ENCODE results near the gene ZBTB44.
"Not testable (repeated sequence)": the region's sequence is repeated elsewhere in the genome, so short reads cannot be mapped to it uniquely, and the experiment has no call there.

ZBTB44 gene

GRCh38 chr11:130198292-130198691 lies 116.4 kb downstream of the ZBTB44 start:
- no peak for TF ChIP-seq CTCF (IDR thresholded peaks at IDR 0.05)
- H3K9me3 ChIP-seq = no peaks in the 10 kb centered on the region
- H3K4me1 ChIP-seq (ENCODE audit: control insufficient read depth in 1 of 2, insufficient read depth in 1 of 2, low read depth in 1 of 2, low read length in 1 of 2) = no peaks in the 10 kb centered on the region
- H3K4me3 ChIP-seq (ENCODE audit: low read depth in 1 of 2, low read length in 1 of 2) = no peak overlapping the region
- H3K27ac ChIP-seq = no peak overlapping the region
- H3K27me3 ChIP-seq = peaks cover 5% of the 10 kb centered on the region
- H3K36me3 ChIP-seq = peaks cover 31% of the 10 kb centered on the region

- no peaks in the 10 kb centered on the region for H3K4me1 ChIP-seq (ENCODE audit: control insufficient read depth in 1 of 2, insufficient read depth in 1 of 2, low read depth in 1 of 2, low read length in 1 of 2)
- H3K4me3 ChIP-seq (ENCODE audit: low read depth in 1 of 2, low read length in 1 of 2) = no peak overlapping the region
- no peak overlapping the region for H3K27ac ChIP-seq
- no peak for TF ChIP-seq CTCF (IDR thresholded peaks at IDR 0.05)
- H3K27me3 ChIP-seq = no peaks in the 10 kb centered on the region
- H3K9me3 ChIP-seq = no peaks in the 10 kb centered on the region
- H3K36me3 ChIP-seq = peaks cover 31% of the 10 kb centered on the region
Observed at GRCh38 chr11:130197386-130198035, 117.2 kb downstream of the ZBTB44 start.

- Histone ChIP-seq H3K27me3 (no peaks in the 10 kb centered on the region), H3K36me3 (peaks cover 18% of the 10 kb centered on the region), H3K4me3 (ENCODE audit: low read depth in 1 of 2, low read length in 1 of 2) (no peak overlapping the region), H3K4me1 (ENCODE audit: control insufficient read depth in 1 of 2, insufficient read depth in 1 of 2, low read depth in 1 of 2, low read length in 1 of 2) (no peaks in the 10 kb centered on the region), H3K9me3 (no peaks in the 10 kb centered on the region), H3K27ac (no peak overlapping the region)
- TF ChIP-seq CTCF (IDR thresholded peaks at IDR 0.05) = no peak
Observed at GRCh38 chr11:130194241-130195023, 120.3 kb downstream of the ZBTB44 start.

- not testable (repeated sequence) for H3K4me3 ChIP-seq (ENCODE audit: low read depth in 1 of 2, low read length in 1 of 2); H3K27ac ChIP-seq; H3K27me3 ChIP-seq; H3K9me3 ChIP-seq; H3K4me1 ChIP-seq (ENCODE audit: control insufficient read depth in 1 of 2, insufficient read depth in 1 of 2, low read depth in 1 of 2, low read length in 1 of 2)
- H3K36me3 ChIP-seq = peaks cover 12% of the 10 kb centered on the region
Observed at GRCh38 chr11:130193551-130193950, 121.2 kb downstream of the ZBTB44 start.

GRCh38 chr11:130192845-130193267 lies 121.9 kb downstream of the ZBTB44 start:
- Histone ChIP-seq H3K36me3 (peaks cover 7% of the 10 kb centered on the region), H3K27me3 (no peaks in the 10 kb centered on the region)

More at GRCh38 chr11:130192845-130193267, 121.9 kb downstream of the ZBTB44 start:
- Histone ChIP-seq H3K9me3 (no peaks in the 10 kb centered on the region), H3K4me1 (ENCODE audit: control insufficient read depth in 1 of 2, insufficient read depth in 1 of 2, low read depth in 1 of 2, low read length in 1 of 2) (no peaks in the 10 kb centered on the region), H3K27ac (no peak overlapping the region), H3K4me3 (ENCODE audit: low read depth in 1 of 2, low read length in 1 of 2) (no peak overlapping the region)
- no peak for TF ChIP-seq CTCF (IDR thresholded peaks at IDR 0.05)

Measured in neutrophil (primary cell).